Smooth muscle cell (in vitro differentiated cells): ENCODE results near the gene NGFR. TPM values are rescaled to one million over a fixed set of nuclear protein-coding genes. Genes with fewer than 3 reads are reported as not detected.

ENCODE experiments used
- DNase-seq: peaks from one replicate; lab custom pipeline; 2025; ENCODE audit not compliant: unreplicated experiment; lab: John Stamatoyannopoulos, UW
- H2AFZ ChIP-seq: fragments of 200-600 bp; sonication (generic); 2 replicates; pipeline ENCODE4 v1.6.0; 2016; ENCODE audit warnings: antibody characterized with exemption, low read depth, mild to moderate bottlenecking
- H3F3A ChIP-seq: fragments of 200-600 bp; sonication (generic); 2 replicates; pipeline ENCODE4 v1.6.0; 2017; ENCODE audit warnings: antibody characterized with exemption, low read depth
- H3K27ac ChIP-seq: fragments of 200-600 bp; sonication (generic); 2 replicates; pipeline ENCODE4 v1.5.1; 2016; ENCODE audit warnings: low read depth, mild to moderate bottlenecking
- H3K27me3 ChIP-seq: fragments of 200-600 bp; sonication (generic); 2 replicates; pipeline ENCODE4 v1.6.1; 2016; ENCODE audit warnings: low read depth, mild to moderate bottlenecking
- H3K36me3 ChIP-seq: fragments of 200-600 bp; sonication (generic); 2 replicates; pipeline ENCODE4 v1.5.1; 2016; ENCODE audit warnings: low read depth
- H3K4me1 ChIP-seq: fragments of 200-600 bp; sonication (generic); 2 replicates; pipeline ENCODE4 v1.5.1; 2016; ENCODE audit warnings: low read depth
- H3K4me2 ChIP-seq: fragments of 200-600 bp; sonication (generic); 2 replicates; pipeline ENCODE4 v1.6.0; 2016; ENCODE audit warnings: mild to moderate bottlenecking
- H3K4me3 ChIP-seq: fragments of 200-600 bp; sonication (generic); 2 replicates; pipeline ENCODE4 v1.5.1; 2016; ENCODE audit warnings: mild to moderate bottlenecking
- H3K79me2 ChIP-seq: fragments of 200-600 bp; sonication (generic); 2 replicates; pipeline ENCODE4 v1.6.0; 2016; ENCODE audit warnings: low read depth, mild to moderate bottlenecking
- H3K9ac ChIP-seq: fragments of 200-600 bp; sonication (generic); 2 replicates; pipeline ENCODE4 v1.6.0; 2016; ENCODE audit warnings: low read depth
- H3K9me3 ChIP-seq: fragments of 200-600 bp; sonication (generic); replicated peaks from 2 replicates; pipeline ENCODE4 v1.5.1; 2016; ENCODE audit warnings: low read depth
- H4K20me1 ChIP-seq: fragments of 200-600 bp; sonication (generic); 2 replicates; pipeline ENCODE4 v1.6.0; 2016; ENCODE audit warnings: low read depth
- WGBS: methylation state at CpG from one replicate; pipeline ENCODE4 v1.1.7; 2016; ENCODE audit warnings: low lambda C conversion rate; 5-methylcytosine and 5-hydroxymethylcytosine counted together
- polyA plus RNA-seq: library from polyadenylated mRNA; unstranded; fragments of >200 nt; fragmentation: Nextera tagmentation; extraction: Ambion mirVana; gene quantifications from 2 replicates; pipeline ENCODE4 v1.2.1, GENCODE V29; 2016
- total RNA-seq: library from RNA; depleted of rRNA; stranded (reverse); fragments of >200 nt; gene quantifications from 2 replicates; pipeline ENCODE4 v1.2.3, GENCODE V29; 2014
- TF ChIP-seq, protein P1 (sequence below): fragments of 200-600 bp; sonication (generic); IDR thresholded peaks from 2 replicates; pipeline ENCODE4 v1.5.1; 2017; ENCODE audit warnings: borderline replicate concordance, mild to moderate bottlenecking, antibody characterized with exemption; ENCODE audit not compliant: insufficient read depth, poor library complexity, severe bottlenecking

Gene NGFR
- total and polyA plus RNA-seq, 2 experiments from 2014 or later = 2.4 to 2.5 TPM

DNA sequence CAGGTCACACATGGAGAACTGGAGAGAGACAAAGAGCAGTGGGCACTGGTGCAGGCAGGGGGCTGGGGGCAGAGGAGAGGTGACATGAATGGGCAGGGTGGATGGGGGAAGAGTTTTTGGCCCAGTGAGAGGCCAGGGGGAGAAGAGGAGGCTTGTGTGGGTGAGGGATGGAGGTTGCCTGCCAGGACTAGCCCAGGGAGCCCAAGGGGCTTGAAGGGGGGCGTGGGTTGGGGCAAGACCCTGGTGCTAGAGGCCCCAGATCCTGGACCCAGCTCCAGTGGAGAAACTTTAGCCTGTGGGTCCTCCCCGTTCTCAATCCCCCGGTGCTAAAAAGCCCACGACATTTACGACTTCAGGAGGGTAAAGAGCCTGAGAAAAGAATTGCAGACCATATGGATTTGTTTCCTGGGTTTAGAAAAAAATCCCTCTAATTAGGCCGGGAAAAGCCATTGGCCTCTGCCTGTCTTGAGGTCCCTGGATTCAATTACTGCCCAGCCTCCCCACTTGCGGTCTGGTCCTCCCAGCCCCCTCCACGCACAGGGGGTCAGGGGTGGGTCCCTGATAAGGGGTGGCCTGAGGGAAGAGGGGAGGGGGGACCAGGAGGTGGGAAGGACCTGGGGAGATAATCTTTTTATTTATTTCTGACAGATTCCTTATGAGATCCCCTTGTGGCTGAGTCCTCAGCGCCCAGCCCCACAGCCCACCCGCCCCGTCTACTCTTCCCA, 33.0 kb downstream of the NGFR start:
- Histone ChIP-seq H3K4me1 (peaks cover 5% of the 10 kb centered on the region), H3F3A (no peaks in the 10 kb centered on the region), H2AFZ (no peak overlapping the region), H3K4me2 (no peak overlapping the region), H3K27ac (no peak overlapping the region), H3K27me3 (no peaks in the 10 kb centered on the region), H3K9me3 (no peaks in the 10 kb centered on the region), H4K20me1 (no peaks in the 10 kb centered on the region), H3K36me3 (no peaks in the 10 kb centered on the region), H3K79me2 (no peaks in the 10 kb centered on the region), H3K4me3 (no peak overlapping the region), H3K9ac (no peak overlapping the region)
- DNase-seq = no peak
- TF ChIP-seq, protein P1, sequence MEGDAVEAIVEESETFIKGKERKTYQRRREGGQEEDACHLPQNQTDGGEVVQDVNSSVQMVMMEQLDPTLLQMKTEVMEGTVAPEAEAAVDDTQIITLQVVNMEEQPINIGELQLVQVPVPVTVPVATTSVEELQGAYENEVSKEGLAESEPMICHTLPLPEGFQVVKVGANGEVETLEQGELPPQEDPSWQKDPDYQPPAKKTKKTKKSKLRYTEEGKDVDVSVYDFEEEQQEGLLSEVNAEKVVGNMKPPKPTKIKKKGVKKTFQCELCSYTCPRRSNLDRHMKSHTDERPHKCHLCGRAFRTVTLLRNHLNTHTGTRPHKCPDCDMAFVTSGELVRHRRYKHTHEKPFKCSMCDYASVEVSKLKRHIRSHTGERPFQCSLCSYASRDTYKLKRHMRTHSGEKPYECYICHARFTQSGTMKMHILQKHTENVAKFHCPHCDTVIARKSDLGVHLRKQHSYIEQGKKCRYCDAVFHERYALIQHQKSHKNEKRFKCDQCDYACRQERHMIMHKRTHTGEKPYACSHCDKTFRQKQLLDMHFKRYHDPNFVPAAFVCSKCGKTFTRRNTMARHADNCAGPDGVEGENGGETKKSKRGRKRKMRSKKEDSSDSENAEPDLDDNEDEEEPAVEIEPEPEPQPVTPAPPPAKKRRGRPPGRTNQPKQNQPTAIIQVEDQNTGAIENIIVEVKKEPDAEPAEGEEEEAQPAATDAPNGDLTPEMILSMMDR = no peak
- WGBS = 35% methylated on average over 11 of the region's 11 CpGs

DNA sequence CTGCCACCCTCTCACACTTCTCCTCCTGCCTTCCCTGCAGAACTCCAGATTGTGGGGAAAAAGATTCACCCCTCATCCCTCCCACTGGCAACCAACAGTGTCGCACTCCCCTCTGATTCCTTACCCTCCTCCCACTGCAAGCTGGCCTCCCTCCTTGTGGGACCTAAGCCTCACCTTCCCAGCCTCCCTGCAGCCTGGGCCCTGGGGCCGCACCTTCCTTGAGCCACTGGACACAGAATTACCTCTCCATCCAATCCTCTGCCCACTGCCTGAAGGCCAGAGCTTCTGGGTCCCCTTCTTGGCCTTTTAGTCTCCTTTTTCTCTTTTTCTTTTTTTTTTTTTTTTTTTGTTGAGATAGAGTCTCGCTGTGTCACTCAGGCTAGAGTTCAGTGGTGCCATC, 33.9 kb downstream of the NGFR start:
- Histone ChIP-seq H3K4me3 (no peak overlapping the region), H3K4me2 (no peak overlapping the region), H2AFZ (no peak overlapping the region), H3K9ac (no peak overlapping the region), H3K9me3 (no peaks in the 10 kb centered on the region), H3K79me2 (no peaks in the 10 kb centered on the region), H3K27me3 (no peaks in the 10 kb centered on the region), H3F3A (no peaks in the 10 kb centered on the region), H3K27ac (no peak overlapping the region), H3K36me3 (no peaks in the 10 kb centered on the region), H4K20me1 (no peaks in the 10 kb centered on the region), H3K4me1 (peaks cover 5% of the 10 kb centered on the region)
- TF ChIP-seq, protein P1 = no peak
- no peak for DNase-seq
- 95% methylated on average over 3 of the region's 3 CpGs for WGBS

DNA sequence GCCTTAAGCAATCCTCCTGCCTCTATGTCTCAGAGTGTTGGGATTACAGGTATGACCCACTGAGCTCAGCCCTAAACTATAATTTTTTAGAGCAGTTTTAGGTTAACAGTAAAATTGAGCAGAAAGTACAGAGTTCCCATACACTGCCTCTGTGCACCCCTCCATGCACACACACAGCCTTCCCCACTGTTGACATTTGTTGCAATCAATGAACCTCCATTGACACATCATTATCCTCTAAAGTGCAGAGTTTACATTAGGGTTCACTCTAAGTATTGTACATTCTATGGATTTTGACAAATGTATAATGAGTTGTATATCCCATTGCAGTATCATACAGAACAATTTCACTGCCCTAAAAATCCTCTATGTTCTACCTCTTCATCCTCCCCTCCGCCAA, 35.0 kb downstream of the NGFR start:
- 100% methylated on average over 1 of the region's 1 CpG for WGBS
- no peaks in the 10 kb centered on the region for H3K79me2 ChIP-seq
- no peak overlapping the region for H3K4me2 ChIP-seq
- no peak for DNase-seq
- no peak overlapping the region for H3K9ac ChIP-seq
- no peak overlapping the region for H3K27ac ChIP-seq
- no peaks in the 10 kb centered on the region for H3F3A ChIP-seq
- H3K27me3 ChIP-seq = no peaks in the 10 kb centered on the region
- no peaks in the 10 kb centered on the region for H3K36me3 ChIP-seq
- no peaks in the 10 kb centered on the region for H4K20me1 ChIP-seq
- H3K4me3 ChIP-seq = no peak overlapping the region
- peaks cover 5% of the 10 kb centered on the region for H3K4me1 ChIP-seq
- no peaks in the 10 kb centered on the region for H3K9me3 ChIP-seq
- no peak overlapping the region for H2AFZ ChIP-seq
- TF ChIP-seq, protein P1 = no peak

DNA sequence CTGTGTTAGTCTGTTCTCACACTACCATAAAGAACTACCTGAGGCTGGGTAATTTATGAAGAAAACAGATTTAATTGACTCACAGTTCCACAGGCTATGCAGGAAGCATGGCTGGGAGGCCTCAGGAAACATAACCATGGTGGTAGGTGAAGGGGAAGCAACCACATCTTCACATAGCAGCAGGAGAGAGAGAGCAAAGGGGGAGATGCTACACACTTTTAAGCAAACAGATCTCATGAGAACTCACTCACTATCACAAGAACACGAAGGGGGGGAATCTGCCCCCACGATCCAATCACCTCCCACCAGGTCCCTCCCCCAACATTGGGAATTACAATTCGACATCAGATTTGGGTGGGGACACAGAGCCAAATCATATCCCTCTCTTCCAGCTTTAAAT, 48.8 kb downstream of the NGFR start:
- Histone ChIP-seq H3K9ac (no peak overlapping the region), H3K36me3 (no peaks in the 10 kb centered on the region), H3K4me1 (peaks cover 12% of the 10 kb centered on the region), H3K79me2 (no peaks in the 10 kb centered on the region), H3K4me3 (no peak overlapping the region), H4K20me1 (no peaks in the 10 kb centered on the region), H3K27ac (no peak overlapping the region), H3K27me3 (no peaks in the 10 kb centered on the region), H3F3A (no peaks in the 10 kb centered on the region), H2AFZ (no peak overlapping the region), H3K9me3 (no peaks in the 10 kb centered on the region), H3K4me2 (no peak overlapping the region)
- TF ChIP-seq, protein P1 = no peak
- 79% methylated on average over 3 of the region's 3 CpGs for WGBS
- DNase-seq = no peak
